ENCODE results near the gene RAB33B.

GRCh38 chr4:139499186-139499585 is 45.3 kb downstream of the RAB33B start:
- TF ChIP-seq POLR2A (IDR thresholded peaks at IDR 0.05; ENCODE audit: low read depth, low read length) = no peak
- TF ChIP-seq POLR2AphosphoS5 (IDR thresholded peaks at IDR 0.05; ENCODE audit: low read depth, low read length) = no peak

Measured in GM12891 (cell line).